GM12865 (cell line): ENCODE measurements around the gene NUDT2.

Experiments
- DNase-seq: peaks from one replicate; pipeline ENCODE4 v3.0.0; 2010; ENCODE audit warnings: low read depth
- H3K4me3 ChIP-seq: 2 replicates; pipeline ENCODE4 v1.5.1; 2011; ENCODE audit warnings: mild to moderate bottlenecking, low read depth, low read length, control low read depth
- TF ChIP-seq, protein P1 (sequence below): IDR thresholded peaks from 2 replicates; pipeline ENCODE4 v1.5.1; 2011; ENCODE audit warnings: low read length, control low read depth, low read depth, inconsistent platforms; ENCODE audit not compliant: insufficient read depth; ENCODE audit errors: missing control alignments

NUDT2 gene

GRCh38 chr9:34310215-34310614 lies 19.2 kb upstream of the NUDT2 start:
- H3K4me3 ChIP-seq, result no peak overlapping the region
- DNase-seq, result no peak
- TF ChIP-seq, protein P1, sequence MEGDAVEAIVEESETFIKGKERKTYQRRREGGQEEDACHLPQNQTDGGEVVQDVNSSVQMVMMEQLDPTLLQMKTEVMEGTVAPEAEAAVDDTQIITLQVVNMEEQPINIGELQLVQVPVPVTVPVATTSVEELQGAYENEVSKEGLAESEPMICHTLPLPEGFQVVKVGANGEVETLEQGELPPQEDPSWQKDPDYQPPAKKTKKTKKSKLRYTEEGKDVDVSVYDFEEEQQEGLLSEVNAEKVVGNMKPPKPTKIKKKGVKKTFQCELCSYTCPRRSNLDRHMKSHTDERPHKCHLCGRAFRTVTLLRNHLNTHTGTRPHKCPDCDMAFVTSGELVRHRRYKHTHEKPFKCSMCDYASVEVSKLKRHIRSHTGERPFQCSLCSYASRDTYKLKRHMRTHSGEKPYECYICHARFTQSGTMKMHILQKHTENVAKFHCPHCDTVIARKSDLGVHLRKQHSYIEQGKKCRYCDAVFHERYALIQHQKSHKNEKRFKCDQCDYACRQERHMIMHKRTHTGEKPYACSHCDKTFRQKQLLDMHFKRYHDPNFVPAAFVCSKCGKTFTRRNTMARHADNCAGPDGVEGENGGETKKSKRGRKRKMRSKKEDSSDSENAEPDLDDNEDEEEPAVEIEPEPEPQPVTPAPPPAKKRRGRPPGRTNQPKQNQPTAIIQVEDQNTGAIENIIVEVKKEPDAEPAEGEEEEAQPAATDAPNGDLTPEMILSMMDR, result no peak

DNA sequence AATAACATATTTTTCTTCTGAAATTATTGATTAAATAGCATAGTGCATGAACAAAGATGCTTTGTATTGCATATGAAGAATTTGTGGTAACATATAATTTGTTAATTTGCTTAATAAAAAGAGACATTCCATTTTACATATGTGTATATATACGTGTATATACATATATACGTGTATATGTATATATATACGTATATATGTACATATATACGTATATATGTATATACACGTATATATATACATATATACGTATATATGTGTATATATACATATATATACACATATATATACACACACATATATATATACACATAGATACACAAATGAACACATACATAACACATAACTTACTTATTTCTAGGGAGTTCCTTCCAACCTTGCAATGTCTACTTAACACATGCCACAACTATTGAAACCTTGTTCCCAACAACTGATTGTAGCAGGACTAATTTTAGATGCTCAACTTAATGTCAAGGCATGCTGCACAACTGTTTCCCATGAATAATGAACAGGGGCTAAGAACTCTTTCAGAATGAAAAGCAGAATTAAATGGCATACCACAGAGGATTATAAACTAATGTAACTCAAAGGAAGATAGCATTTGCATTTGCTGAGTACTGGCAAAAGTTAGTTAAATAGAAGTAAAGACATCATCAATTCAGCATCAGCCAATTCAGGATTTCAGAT lies 17.7 kb upstream of the NUDT2 start:
- DNase-seq, result no peak
- TF ChIP-seq, protein P1, result no peak
- no peak overlapping the region for H3K4me3 ChIP-seq

GRCh38 chr9:34317436-34317835 lies 11.9 kb upstream of the NUDT2 start:
- TF ChIP-seq, protein P1, result no peak
- no peak for DNase-seq
- H3K4me3 ChIP-seq, result no peak overlapping the region

GRCh38 chr9:34318163-34318790 lies 11.1 kb upstream of the NUDT2 start:
- TF ChIP-seq, protein P1, result no peak
- DNase-seq, result no peak
- H3K4me3 ChIP-seq, result no peak overlapping the region

- TF ChIP-seq, protein P1, result no peak
- H3K4me3 ChIP-seq, result no peak overlapping the region
- DNase-seq, result no peak
Measured at GRCh38 chr9:34321451-34321850, 7.9 kb upstream of the NUDT2 start.

DNA sequence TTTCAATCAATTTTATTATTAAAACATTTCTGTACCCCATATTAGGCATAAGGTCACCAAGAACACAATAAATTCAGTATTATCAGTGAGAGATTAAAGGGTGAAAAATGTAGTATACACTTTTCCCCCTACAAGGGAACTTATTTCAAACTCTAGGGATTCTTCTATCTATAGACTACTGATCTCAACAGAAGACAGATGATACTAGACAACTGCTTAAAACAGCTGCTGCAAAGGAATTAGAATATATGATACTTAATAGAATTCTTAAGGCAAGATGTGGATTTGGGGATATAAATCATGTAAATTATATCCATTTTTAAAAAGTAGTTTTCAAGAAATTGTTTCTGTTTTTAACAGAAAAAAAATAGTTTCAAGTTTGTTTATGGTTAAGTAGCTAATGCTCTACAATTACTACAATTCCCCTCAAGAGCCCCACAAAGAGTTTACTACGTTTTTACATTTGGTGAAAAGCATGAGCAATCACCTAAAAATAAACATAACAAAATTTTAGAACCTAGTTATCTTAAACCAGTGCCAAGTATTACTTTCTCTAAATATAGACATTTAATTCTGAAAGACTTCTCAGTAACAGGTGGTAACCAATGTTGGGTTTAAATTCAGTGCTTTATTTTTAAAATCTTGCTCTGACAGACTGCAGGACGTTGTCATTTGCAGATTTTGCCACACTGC lies 6.3 kb upstream of the NUDT2 start:
- TF ChIP-seq, protein P1, result no peak
- DNase-seq, result no peak
- no peak overlapping the region for H3K4me3 ChIP-seq
